Thoracic aorta (tissue), 2 donors: ENCODE results near the gene TYSND1. TPM values are rescaled to one million over a fixed set of nuclear protein-coding genes. Genes with fewer than 3 reads are reported as not detected.

ENCODE experiments used
- ATAC-seq: fragments of 150-250 bp; one replicate; pipeline ENCODE4 v1.8.0; 2017; ENCODE audit warnings: low read depth; ENCODE audit not compliant: insufficient number of reproducible peaks, low FRiP score
- DNase-seq: peaks from one replicate; pipeline ENCODE4 v3.0.0-alpha.2; 2020; ENCODE audit warnings: low spot score
- H3K27ac ChIP-seq, 2 donors: fragments of 200-600 bp; sonication (generic); 1 replicate in 1 of 2; 2 replicates in 1 of 2; pipeline ENCODE4 v1.5.1; 2016; ENCODE audit warnings: mild to moderate bottlenecking in 2 of 2, moderate library complexity in 2 of 2
- H3K27me3 ChIP-seq: fragments of 200-600 bp; sonication (generic); replicated peaks from 2 replicates; pipeline ENCODE4 v1.6.0; 2016; ENCODE audit warnings: mild to moderate bottlenecking; ENCODE audit not compliant: insufficient read depth
- H3K36me3 ChIP-seq: fragments of 200-600 bp; sonication (generic); one replicate; pipeline ENCODE4 v1.5.1; 2016
- H3K4me1 ChIP-seq, 2 donors: fragments of 200-600 bp; sonication (generic); 1 replicate in 1 of 2; 2 replicates in 1 of 2; pipeline versions ENCODE4 v1.5.1 to v1.6.0; 2016; ENCODE audit warnings: low read depth in 2 of 2, mild to moderate bottlenecking in 1 of 2; ENCODE audit not compliant: control insufficient read depth in 1 of 2
- H3K4me3 ChIP-seq: fragments of 200-600 bp; sonication (generic); 2 replicates; pipeline ENCODE4 v1.5.1; 2016; ENCODE audit warnings: mild to moderate bottlenecking
- H3K9me3 ChIP-seq: fragments of 200-600 bp; sonication (generic); 2 replicates; pipeline ENCODE4 v1.5.1; 2016
- total RNA-seq, 2 donors: library from RNA; depleted of rRNA; stranded (reverse); fragments of >200 nt; gene quantifications; one replicate each; pipeline versions ENCODE4 v1.1.0 to v1.2.3, GENCODE V29; 2016
- TF ChIP-seq, protein P1 (sequence below): fragments of 200-600 bp; sonication (generic); IDR thresholded peaks from one replicate; pipeline ENCODE4 v1.5.1; 2019; ENCODE audit warnings: antibody characterized with exemption

The TYSND1 gene
- total RNA-seq, 2 donors from 2014 or later: 11.4 to 12.2 TPM

DNA sequence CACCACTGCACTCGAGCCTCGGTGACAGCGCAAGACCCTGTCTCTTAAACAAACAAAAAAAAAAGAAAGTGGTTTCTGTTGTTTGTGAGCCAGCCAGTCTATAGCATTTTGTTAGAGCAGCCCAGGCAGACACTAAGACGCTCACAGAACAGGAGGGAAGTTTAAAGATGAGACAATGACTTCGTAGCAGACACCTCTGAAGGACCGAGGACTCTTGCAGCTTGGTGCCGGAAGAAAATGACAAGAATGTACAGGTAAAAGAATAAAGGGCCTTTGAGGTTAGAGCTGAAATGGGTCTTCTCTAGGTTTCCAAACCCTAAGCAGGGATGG, 54.1 kb downstream of the TYSND1 start:
- Histone ChIP-seq H3K4me1 (no peaks in the 10 kb centered on the region), H3K9me3 (no peaks in the 10 kb centered on the region), H3K36me3 (peaks cover 6% of the 10 kb centered on the region), H3K27me3 (no peaks in the 10 kb centered on the region), H3K4me3 (no peak overlapping the region), H3K27ac (no peak overlapping the region)
- DNase-seq: no peak
- no peak for ATAC-seq
- TF ChIP-seq, protein P1, sequence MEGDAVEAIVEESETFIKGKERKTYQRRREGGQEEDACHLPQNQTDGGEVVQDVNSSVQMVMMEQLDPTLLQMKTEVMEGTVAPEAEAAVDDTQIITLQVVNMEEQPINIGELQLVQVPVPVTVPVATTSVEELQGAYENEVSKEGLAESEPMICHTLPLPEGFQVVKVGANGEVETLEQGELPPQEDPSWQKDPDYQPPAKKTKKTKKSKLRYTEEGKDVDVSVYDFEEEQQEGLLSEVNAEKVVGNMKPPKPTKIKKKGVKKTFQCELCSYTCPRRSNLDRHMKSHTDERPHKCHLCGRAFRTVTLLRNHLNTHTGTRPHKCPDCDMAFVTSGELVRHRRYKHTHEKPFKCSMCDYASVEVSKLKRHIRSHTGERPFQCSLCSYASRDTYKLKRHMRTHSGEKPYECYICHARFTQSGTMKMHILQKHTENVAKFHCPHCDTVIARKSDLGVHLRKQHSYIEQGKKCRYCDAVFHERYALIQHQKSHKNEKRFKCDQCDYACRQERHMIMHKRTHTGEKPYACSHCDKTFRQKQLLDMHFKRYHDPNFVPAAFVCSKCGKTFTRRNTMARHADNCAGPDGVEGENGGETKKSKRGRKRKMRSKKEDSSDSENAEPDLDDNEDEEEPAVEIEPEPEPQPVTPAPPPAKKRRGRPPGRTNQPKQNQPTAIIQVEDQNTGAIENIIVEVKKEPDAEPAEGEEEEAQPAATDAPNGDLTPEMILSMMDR: no peak

DNA sequence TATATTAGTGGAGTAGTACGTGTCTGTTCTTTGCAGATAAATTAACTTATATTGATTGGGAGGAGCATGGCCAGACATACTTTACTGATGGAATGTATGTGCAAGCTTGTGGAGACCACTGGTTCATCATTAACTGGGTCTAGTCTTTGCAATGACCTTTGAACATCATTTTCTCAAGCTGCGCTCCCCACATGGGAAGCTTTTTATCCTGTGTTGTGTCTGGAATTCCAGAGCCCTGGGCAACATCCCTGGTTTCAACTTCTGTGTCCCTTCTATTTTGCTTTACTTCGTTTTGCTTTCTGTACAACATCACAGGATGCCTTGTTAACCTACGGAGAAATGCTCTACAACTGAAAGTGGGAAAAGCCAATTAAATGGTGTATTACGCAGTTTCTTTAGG, 55.5 kb downstream of the TYSND1 start:
- Histone ChIP-seq H3K27ac (no peak overlapping the region), H3K9me3 (no peaks in the 10 kb centered on the region), H3K27me3 (no peaks in the 10 kb centered on the region), H3K4me3 (no peak overlapping the region), H3K36me3 (peaks cover 4% of the 10 kb centered on the region), H3K4me1 (no peaks in the 10 kb centered on the region)
- ATAC-seq: no peak
- TF ChIP-seq, protein P1: no peak
- DNase-seq: no peak

DNA sequence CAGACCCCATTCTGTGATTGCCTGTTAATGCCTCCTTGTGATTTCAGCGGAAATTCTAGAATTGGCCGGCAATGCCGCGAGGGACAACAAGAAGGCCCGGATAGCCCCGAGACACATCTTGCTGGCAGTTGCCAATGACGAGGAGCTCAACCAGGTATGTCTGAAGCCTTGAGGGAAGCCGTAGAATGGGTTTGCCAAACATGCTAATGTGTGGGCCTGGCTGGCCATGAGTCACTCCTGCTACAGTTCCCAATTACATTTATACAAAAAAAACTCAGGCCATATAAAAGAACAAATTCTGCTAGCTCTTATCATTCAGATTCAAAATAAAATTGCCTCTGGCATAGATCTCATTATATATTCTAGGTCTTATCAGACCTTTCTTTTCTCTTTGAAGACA, 56.5 kb downstream of the TYSND1 start:
- H3K9me3 ChIP-seq: no peaks in the 10 kb centered on the region
- no peak overlapping the region for H3K27ac ChIP-seq
- DNase-seq: no peak
- no peaks in the 10 kb centered on the region for H3K4me1 ChIP-seq
- H3K27me3 ChIP-seq: no peaks in the 10 kb centered on the region
- H3K36me3 ChIP-seq: peaks cover 4% of the 10 kb centered on the region
- H3K4me3 ChIP-seq: no peak overlapping the region
- TF ChIP-seq, protein P1: no peak
- ATAC-seq: no peak

DNA sequence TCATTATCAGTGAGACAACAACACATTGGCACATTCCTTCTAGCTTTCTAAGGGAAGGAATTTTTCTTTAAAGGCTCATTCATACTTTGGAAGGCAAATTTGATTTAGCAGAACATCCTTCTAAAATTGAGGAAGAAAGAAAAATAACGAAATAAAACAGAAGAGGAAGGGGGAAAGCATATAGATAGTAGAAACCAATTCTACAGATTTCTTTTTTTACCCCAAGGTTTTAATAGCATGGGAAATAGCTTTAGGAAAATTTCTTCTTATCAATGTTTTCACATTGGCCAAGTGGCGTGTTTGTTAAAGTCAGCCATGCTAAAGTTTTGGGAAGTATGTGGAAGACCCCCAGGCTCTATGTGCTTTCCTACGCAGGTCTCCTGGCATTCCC, 58.2 kb downstream of the TYSND1 start:
- H3K4me1 ChIP-seq: no peaks in the 10 kb centered on the region
- no peaks in the 10 kb centered on the region for H3K36me3 ChIP-seq
- no peak overlapping the region for H3K27ac ChIP-seq
- no peaks in the 10 kb centered on the region for H3K27me3 ChIP-seq
- no peak overlapping the region for H3K4me3 ChIP-seq
- ATAC-seq (no peak), DNase-seq (no peak)
- TF ChIP-seq, protein P1: no peak
- no peaks in the 10 kb centered on the region for H3K9me3 ChIP-seq

Other genes with a start within 250 kb of the TYSND1 start
- gene MACROH2A2, start 93.9 kb downstream of the TYSND1 start, total RNA-seq: 1 to 10 TPM in 1 of 2 donors, under 1 TPM in 1; 0.68 to 8.5 TPM
- 10 to 100 TPM; 17.1 to 17.9 TPM for gene AIFM2, start 13.9 kb downstream of the TYSND1 start, total RNA-seq
- gene SAR1A, start 23.8 kb upstream of the TYSND1 start, total RNA-seq: 10 to 100 TPM; 53.2 to 95.0 TPM
- 10 to 100 TPM; 55.9 to 76.1 TPM for gene PPA1, start 86.7 kb upstream of the TYSND1 start, total RNA-seq
- under 1 TPM in 1 of 2 donors, not detected in 1; 0.14 TPM for gene NPFFR1, start 137.3 kb upstream of the TYSND1 start, total RNA-seq
- gene LRRC20, start 235.9 kb upstream of the TYSND1 start, total RNA-seq: 1 to 10 TPM; 1.9 to 4.7 TPM